Osteoblast (primary cell): Measurements from ENCODE around the gene TSPAN3. TPM values are rescaled to one million over a fixed set of nuclear protein-coding genes. Genes with fewer than 3 reads are reported as not detected.

Source experiments
- DNase-seq: peaks from one replicate; pipeline ENCODE4 v3.0.0; 2011; ENCODE audit warnings: low spot score, mixed read lengths; ENCODE audit not compliant: insufficient read length; ENCODE audit errors: missing footprints
- H2AFZ ChIP-seq: 2 replicates; pipeline ENCODE4 v1.6.0; 2011; ENCODE audit warnings: mild to moderate bottlenecking, low read length
- H3K27ac ChIP-seq: 2 replicates; pipeline ENCODE4 v1.5.1; 2011; ENCODE audit warnings: mild to moderate bottlenecking, low read depth, low read length, moderate library complexity
- H3K27me3 ChIP-seq: 2 replicates; pipeline ENCODE4 v1.6.0; 2012; ENCODE audit warnings: mild to moderate bottlenecking, control low read depth, inconsistent platforms, low read length, moderate library complexity; ENCODE audit not compliant: insufficient read depth
- H3K36me3 ChIP-seq: 2 replicates; pipeline ENCODE4 v1.5.1; 2011; ENCODE audit warnings: mild to moderate bottlenecking, low read length, control low read depth, moderate library complexity; ENCODE audit not compliant: insufficient read depth
- H3K4me1 ChIP-seq: 2 replicates; pipeline ENCODE4 v1.5.1; 2011; ENCODE audit warnings: mild to moderate bottlenecking, low read length, control low read depth, moderate library complexity; ENCODE audit not compliant: insufficient read depth
- H3K4me2 ChIP-seq: 2 replicates; pipeline ENCODE4 v1.6.0; 2011; ENCODE audit warnings: mild to moderate bottlenecking, low read length; ENCODE audit not compliant: insufficient read depth
- H3K4me3 ChIP-seq: fragments of 200-600 bp; sonication (generic); 3 replicates; pipeline ENCODE4 v1.5.1; 2012; ENCODE audit warnings: mild to moderate bottlenecking, low read length, inconsistent platforms; ENCODE audit not compliant: insufficient read depth
- H3K79me2 ChIP-seq: 2 replicates; pipeline ENCODE4 v1.6.0; 2012; ENCODE audit warnings: mild to moderate bottlenecking, low read length, control low read depth, inconsistent platforms; ENCODE audit not compliant: insufficient read depth
- H3K9me3 ChIP-seq: 2 replicates; pipeline ENCODE4 v1.5.1; 2011; ENCODE audit warnings: low read depth, low read length, control low read depth
- H4K20me1 ChIP-seq: 2 replicates; pipeline ENCODE4 v1.6.0; 2012; ENCODE audit warnings: mild to moderate bottlenecking, low read length, control low read depth; ENCODE audit not compliant: insufficient read depth
- CTCF ChIP-seq: IDR thresholded peaks from 2 replicates; pipeline ENCODE4 v1.5.1; 2011; ENCODE audit warnings: mild to moderate bottlenecking, low read depth, low read length, moderate library complexity; ENCODE audit errors: extremely low read depth
- total RNA-seq: library from RNA; depleted of rRNA; stranded (reverse); fragments of >200 nt; gene quantifications from 2 replicates; pipeline ENCODE4 v1.2.3, GENCODE V29; 2012

TSPAN3 gene
- total RNA-seq, 1 donor = 235 TPM

GRCh38 chr15:77057072-77057471, 13.8 kb downstream of the TSPAN3 start:
- no peaks in the 10 kb centered on the region for H3K9me3 ChIP-seq
- peaks cover 65% of the 10 kb centered on the region for H3K79me2 ChIP-seq

GRCh38 chr15:77053709-77054108, 17.2 kb downstream of the TSPAN3 start:
- Histone ChIP-seq H3K27me3 (no peaks in the 10 kb centered on the region), H2AFZ (no peak overlapping the region), H3K27ac (no peak overlapping the region), H3K9me3 (no peaks in the 10 kb centered on the region), H3K4me1 (peaks cover 9% of the 10 kb centered on the region), H3K4me2 (no peak overlapping the region), H3K36me3 (peaks cover 13% of the 10 kb centered on the region), H4K20me1 (peaks cover 24% of the 10 kb centered on the region), H3K4me3 (no peak overlapping the region), H3K79me2 (peaks cover 43% of the 10 kb centered on the region)
- DNase-seq = no peak
- TF ChIP-seq CTCF = no peak

More at GRCh38 chr15:77057072-77057471, 13.8 kb downstream of the TSPAN3 start:
- H3K4me2 ChIP-seq = no peak overlapping the region
- no peaks in the 10 kb centered on the region for H3K27me3 ChIP-seq
- no peak for DNase-seq
- no peak overlapping the region for H3K4me3 ChIP-seq
- H3K4me1 ChIP-seq = peaks cover 27% of the 10 kb centered on the region
- H4K20me1 ChIP-seq = peaks cover 24% of the 10 kb centered on the region
- peaks cover 4% of the 10 kb centered on the region for H3K36me3 ChIP-seq
- H3K27ac ChIP-seq = no peak overlapping the region
- TF ChIP-seq CTCF = no peak
- no peak overlapping the region for H2AFZ ChIP-seq

DNA sequence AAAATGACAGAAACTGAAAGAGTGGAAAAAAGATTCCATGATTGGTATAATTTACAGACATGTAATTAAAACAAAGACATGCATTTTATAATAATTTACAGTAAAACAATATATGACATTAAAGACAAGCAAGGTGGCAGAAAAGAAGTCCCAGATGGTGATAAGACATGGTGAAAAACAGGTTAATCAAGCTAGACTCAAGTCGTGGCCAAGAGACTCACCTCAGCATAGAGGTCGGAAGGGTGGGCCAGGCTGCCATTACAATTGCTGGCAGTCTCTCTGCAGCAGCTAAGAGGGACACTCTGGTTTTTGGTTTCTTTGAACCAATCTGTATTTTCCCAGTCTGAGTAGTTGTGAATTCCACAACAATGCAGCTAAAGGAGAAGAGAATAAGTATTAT, 18.4 kb downstream of the TSPAN3 start:
- no peak for TF ChIP-seq CTCF
- Histone ChIP-seq H3K27me3 (no peaks in the 10 kb centered on the region), H4K20me1 (peaks cover 14% of the 10 kb centered on the region), H3K27ac (no peak overlapping the region), H3K4me1 (peaks cover 15% of the 10 kb centered on the region), H2AFZ (no peak overlapping the region), H3K79me2 (peaks cover 32% of the 10 kb centered on the region), H3K4me2 (no peak overlapping the region), H3K9me3 (no peaks in the 10 kb centered on the region), H3K36me3 (peaks cover 13% of the 10 kb centered on the region), H3K4me3 (no peak overlapping the region)
- no peak for DNase-seq

DNA sequence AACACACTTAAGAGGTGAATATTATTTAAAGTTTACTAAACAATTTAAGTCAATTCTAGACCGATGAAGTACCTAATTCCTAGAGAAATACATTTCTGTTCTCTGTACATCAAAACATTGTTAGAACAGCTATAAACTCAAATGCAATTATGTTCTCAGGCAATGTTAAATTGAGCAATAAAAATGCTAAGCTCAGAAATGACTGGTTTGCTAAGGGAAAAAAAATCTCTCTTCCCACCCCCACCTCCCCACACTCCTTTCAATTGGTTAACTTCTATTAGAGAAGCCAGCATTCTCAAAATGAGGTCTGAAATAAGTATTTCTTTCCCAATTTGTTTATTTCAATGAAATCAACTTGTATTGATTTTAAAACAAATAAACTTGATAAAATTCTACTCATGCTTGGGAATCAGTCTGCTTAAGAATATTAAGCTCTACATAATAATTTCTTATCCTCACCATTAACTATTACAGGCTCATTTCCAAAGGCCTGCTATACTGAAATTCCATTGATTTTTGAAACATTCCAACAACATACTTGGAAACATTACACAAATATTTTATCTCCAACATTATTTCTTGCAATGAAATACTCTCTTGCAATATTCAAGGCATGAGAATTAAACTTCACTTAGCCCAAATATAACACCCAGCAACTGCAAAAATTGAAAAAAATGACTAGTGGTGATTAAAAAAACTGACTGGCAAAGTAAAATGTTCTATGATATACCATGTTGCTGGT, 22.6 kb downstream of the TSPAN3 start:
- DNase-seq = peak; percentile 80
- Histone ChIP-seq H3K79me2 (no peaks in the 10 kb centered on the region), H3K4me2 (peak overlapping the region; percentile 35), H3K27ac (peak overlapping the region; percentile 5), H4K20me1 (no peaks in the 10 kb centered on the region), H3K9me3 (no peaks in the 10 kb centered on the region), H3K4me1 (peaks cover 12% of the 10 kb centered on the region), H3K36me3 (peaks cover 45% of the 10 kb centered on the region), H3K4me3 (no peak overlapping the region), H3K27me3 (no peaks in the 10 kb centered on the region), H2AFZ (no peak overlapping the region)
- no peak for TF ChIP-seq CTCF
